Hepatocyte (in vitro differentiated cells): ENCODE data around the gene FBRSL1.

Experiments used
- CTCF ChIP-seq: fragments of 200-600 bp; sonication (generic); IDR thresholded peaks from 2 replicates; pipeline ENCODE4 v1.5.1; 2016; ENCODE audit warnings: antibody characterized with exemption, mild to moderate bottlenecking; ENCODE audit not compliant: poor library complexity
- EZH2phosphoT487 ChIP-seq: fragments of 200-600 bp; sonication (generic); IDR thresholded peaks from one replicate; pipeline ENCODE4 v1.6.1; 2018; ENCODE audit warnings: antibody characterized with exemption, mild to moderate bottlenecking, low read depth, moderate library complexity; ENCODE audit not compliant: unreplicated experiment, severe bottlenecking

- no peak for TF ChIP-seq CTCF
- TF ChIP-seq EZH2phosphoT487: no peak
Measured at GRCh38 chr12:132450418-132451171, 39.4 kb upstream of the FBRSL1 start.
